Subcutaneous adipose tissue (tissue), 4 donors: Measurements from ENCODE around the gene FAM131B. TPM values are rescaled to one million over a fixed set of nuclear protein-coding genes. Genes with fewer than 3 reads are reported as not detected.

Experiments used
- total RNA-seq, 4 donors: library from RNA; depleted of rRNA; stranded (reverse); fragments of >200 nt; gene quantifications; one replicate each; pipeline ENCODE4 v1.1.0, GENCODE V29; 2016
- TF ChIP-seq, protein P1 (sequence below): fragments of 450-650 bp; IDR thresholded peaks from one replicate; pipeline ENCODE4 v1.5.1; 2016; ENCODE audit warnings: low read depth, mild to moderate bottlenecking, control low read depth, antibody characterized with exemption, moderate library complexity

The FAM131B gene
- total RNA-seq, 4 donors from 2014 or later = 0.19 to 2.4 (median 0.22) TPM; not detected in 1

DNA sequence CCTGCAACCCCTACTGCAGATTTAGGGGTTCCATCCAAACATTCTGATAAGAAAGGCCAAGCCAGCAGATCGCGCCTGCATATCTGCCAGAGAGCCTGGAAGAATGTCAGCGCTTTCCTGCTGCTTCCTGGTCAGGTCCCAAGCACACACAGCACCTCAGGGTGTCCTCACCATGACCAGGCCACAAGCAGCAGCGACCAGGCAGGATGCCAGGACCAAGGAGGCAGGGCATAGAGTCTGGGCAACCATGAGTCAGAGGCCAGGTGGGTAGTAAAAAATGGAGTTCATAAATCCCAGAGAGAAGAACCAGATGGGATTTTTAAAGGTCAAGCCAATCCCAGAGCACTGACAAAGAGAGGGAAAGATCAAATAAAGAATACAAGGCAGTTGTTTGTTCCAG lies 5.5 kb upstream of the FAM131B start:
- TF ChIP-seq, protein P1, sequence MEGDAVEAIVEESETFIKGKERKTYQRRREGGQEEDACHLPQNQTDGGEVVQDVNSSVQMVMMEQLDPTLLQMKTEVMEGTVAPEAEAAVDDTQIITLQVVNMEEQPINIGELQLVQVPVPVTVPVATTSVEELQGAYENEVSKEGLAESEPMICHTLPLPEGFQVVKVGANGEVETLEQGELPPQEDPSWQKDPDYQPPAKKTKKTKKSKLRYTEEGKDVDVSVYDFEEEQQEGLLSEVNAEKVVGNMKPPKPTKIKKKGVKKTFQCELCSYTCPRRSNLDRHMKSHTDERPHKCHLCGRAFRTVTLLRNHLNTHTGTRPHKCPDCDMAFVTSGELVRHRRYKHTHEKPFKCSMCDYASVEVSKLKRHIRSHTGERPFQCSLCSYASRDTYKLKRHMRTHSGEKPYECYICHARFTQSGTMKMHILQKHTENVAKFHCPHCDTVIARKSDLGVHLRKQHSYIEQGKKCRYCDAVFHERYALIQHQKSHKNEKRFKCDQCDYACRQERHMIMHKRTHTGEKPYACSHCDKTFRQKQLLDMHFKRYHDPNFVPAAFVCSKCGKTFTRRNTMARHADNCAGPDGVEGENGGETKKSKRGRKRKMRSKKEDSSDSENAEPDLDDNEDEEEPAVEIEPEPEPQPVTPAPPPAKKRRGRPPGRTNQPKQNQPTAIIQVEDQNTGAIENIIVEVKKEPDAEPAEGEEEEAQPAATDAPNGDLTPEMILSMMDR = no peak

DNA sequence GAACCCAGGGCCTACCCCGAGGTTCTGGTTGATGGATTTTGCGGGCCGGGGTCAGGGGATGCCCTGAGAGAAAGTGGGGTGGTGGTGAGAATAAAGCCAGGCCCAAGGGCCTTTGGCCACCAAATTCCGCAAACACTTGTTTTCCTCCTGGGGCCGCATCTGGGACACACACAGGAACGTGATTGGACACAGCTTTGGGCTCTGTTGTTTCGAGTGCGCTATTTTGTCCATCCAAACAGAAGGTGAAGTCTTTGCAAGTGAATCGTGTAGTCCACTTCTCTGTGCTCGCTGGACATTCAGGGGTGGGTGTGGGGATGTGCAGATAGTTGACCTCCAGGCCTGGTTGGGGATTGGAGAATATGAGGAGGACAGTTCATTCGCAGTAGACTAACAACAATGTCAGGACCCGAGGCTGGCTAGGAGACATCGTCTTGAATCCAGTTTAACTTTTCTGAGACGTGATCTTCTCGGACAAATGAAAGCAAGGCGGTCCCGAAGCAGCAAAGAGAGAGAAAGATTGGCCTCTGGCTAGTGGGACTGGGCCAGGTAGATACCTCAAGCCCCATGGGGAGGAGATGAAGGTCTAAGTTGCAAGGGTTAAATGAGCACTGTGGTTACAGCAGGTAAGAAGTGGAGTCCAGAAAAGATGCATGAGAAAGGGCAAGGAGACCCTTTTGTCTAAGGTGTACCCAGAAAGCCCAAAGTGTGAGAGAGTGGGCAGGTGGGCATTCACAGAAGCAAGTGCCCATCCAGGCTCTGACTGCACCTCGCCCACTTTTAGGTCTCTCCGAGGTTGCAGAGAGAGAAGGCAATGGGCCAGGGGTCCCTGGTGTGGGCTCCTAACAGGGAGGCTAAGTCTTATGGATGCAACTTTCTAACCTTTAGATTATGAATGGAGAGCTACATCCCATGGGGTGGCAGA lies 764 bp upstream of the FAM131B start:
- TF ChIP-seq, protein P1 = no peak

DNA sequence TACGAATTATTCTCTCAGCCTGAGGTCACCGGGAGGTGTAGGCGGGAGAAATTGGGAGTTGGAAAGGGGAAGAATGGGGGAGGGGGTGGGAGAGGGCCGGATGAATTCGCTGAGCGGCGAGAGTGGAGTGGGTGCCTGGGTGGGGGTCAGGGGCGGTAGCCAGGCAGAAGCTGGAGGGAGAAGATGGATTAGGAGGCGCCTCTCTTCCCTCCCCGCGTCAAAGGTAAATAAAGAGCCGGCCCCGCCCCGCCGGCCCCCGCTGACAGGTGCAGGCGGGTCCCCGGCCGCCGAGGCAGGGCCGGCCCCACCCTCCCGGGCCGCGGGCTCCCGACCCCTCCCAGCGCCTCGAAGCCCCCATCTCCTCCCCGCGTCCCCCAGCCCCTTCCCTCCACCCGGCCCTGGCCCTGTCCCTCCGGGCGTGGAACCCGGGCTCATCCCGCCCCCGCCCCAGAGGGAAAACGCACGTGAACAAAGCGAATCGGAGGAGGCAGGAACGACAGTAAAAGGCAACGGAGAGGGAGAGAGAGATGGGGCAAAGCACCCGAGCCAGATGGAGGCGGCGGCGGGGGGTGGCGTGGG lies 872 bp downstream of the FAM131B start:
- TF ChIP-seq, protein P1 = no peak

DNA sequence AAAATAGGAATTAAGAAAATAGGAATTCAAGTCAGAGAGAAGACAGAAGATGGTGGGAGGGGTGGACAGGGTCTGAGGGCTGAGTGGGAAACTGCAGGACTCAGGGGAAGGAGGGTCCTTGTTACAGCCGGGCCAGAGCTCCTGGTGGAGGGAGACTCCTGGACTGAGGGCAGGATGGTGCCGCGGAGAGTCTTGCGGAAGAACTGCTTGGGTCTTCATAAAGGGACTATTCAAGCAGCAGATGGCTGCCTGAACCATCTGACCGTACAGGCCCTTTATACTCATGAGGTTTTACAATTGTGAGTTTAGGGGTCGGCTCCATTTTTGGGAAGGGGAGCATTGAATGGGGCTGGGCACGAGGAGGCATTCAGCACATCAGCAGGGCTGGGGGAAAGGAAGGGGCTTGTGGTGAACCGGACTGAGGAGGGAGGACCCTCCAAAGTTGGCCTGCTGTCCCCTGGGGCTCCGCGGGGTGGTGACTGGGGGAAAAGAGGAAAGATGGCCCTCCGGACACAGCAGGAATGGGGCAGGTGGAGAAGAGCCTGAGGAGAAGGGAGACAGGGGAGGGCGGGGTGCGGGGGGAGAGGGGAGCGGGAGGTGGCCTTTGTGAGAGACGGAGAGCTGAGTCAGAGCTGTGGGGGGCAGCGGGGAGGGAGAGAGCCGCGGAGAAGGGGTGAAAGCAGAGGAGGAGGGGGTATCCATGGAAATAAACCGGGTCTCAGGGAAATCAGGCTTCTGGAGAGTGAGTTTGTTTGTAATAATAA lies 1.5 kb downstream of the FAM131B start:
- TF ChIP-seq, protein P1 = no peak

DNA sequence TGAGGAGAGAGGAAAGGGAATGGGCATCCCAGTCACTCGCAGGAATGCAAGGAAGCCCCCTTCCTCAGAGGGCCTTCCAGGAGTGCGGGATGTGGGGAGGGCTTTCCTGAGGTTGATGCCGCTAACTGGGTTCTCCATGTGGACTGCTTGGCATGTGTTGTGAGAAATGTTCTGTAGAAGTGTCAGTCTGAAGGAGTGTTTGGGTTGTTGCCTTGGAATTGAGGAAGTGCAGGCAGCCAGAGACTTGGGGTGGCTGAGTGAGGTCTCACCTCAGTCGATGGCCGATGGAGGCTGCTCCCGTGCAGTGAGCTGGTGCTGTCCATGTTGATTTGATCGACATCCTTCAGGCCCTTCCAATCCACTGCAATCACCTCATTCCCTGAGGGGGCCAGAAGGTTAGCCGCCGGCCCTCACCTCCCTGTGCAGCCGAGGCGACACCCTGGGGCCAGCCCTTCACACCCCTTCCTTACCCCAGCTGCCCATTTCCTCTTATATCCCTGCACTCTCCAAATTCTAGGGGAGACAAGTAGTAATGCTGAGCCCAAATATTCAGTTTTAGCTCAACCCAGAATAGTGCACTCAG lies 2.7 kb downstream of the FAM131B start:
- TF ChIP-seq, protein P1 = no peak

DNA sequence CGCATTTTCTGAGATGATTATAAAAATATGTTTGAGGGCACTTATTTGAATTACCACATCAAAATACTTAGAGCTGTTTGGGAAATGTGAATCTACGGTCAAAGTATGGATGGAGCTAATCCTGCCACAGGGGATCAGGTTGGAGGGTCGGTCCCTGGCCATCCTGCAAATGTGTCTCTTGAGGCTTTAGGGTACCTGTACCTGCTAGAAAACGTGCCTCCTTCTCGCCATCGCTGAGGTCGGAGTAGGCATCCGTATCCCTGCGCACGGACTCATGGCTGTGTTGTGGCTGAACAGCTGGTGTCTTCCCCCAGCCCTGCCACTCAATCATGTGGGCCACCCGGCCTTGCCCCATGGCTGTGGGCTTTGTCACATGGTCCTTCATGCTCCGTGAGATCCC lies 3.9 kb downstream of the FAM131B start:
- TF ChIP-seq, protein P1 = no peak
